HUES48 (cell line): Measurements from ENCODE around the gene BRCC3.

Experiments used
- H3K27ac ChIP-seq: one replicate; pipeline ENCODE4 v1.7.0; 2013; ENCODE audit warnings: low read depth, low read length, inconsistent platforms
- H3K27me3 ChIP-seq: 2 replicates; pipeline ENCODE4 v1.6.1; 2013; ENCODE audit warnings: mild to moderate bottlenecking, low read length; ENCODE audit not compliant: control insufficient read depth, insufficient read depth
- H3K36me3 ChIP-seq: 2 replicates; pipeline ENCODE4 v1.6.1; 2013; ENCODE audit warnings: low read length; ENCODE audit not compliant: control insufficient read depth, insufficient read depth
- H3K4me1 ChIP-seq: 2 replicates; pipeline ENCODE4 v1.6.1; 2013; ENCODE audit warnings: mild to moderate bottlenecking, low read length; ENCODE audit not compliant: control insufficient read depth, insufficient read depth
- H3K4me3 ChIP-seq: 2 replicates; pipeline ENCODE4 v1.5.1; 2013; ENCODE audit warnings: mild to moderate bottlenecking, low read depth, low read length
- H3K9ac ChIP-seq: 2 replicates; pipeline ENCODE4 v1.6.1; 2013; ENCODE audit warnings: mild to moderate bottlenecking, low read depth, low read length, moderate library complexity
- H3K9me3 ChIP-seq: 2 replicates; pipeline ENCODE4 v1.6.1; 2013; ENCODE audit warnings: low read length; ENCODE audit not compliant: control insufficient read depth, insufficient read depth

Gene BRCC3

DNA sequence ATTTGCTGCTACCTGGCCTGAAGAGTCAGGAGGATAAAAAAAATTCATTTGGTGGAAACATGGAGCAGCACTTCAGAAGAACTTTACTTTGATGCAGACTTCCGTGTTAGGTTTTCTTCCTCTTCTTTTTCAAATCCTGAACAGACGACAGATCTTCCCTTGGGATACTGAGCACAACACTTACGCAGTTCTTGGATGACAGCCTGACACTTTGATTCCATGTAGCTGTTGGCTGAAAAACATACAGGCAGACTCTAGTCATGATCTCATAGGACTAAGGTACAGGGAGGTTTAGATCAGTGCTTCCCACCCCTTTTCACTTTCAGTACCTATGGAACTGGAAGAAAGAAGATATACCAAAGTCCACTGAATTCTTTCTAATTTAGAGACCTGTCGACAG lies 9.5 kb upstream of the BRCC3 start:
- Histone ChIP-seq H3K9ac (no peak overlapping the region), H3K27ac (no peak overlapping the region), H3K27me3 (no peaks in the 10 kb centered on the region), H3K36me3 (no peaks in the 10 kb centered on the region), H3K4me1 (0 out of 2 replicates have a peak, but pooled peaks cover 3% of the 10 kb centered on the region), H3K4me3 (no peak overlapping the region), H3K9me3 (peaks cover 38% of the 10 kb centered on the region)

- Histone ChIP-seq H3K36me3 (no peaks in the 10 kb centered on the region), H3K4me1 (no peaks in the 10 kb centered on the region), H3K27ac (no peak overlapping the region), H3K9me3 (peaks cover 32% of the 10 kb centered on the region), H3K9ac (no peak overlapping the region), H3K4me3 (no peak overlapping the region), H3K27me3 (no peaks in the 10 kb centered on the region)
Observed at GRCh38 chrX:155065035-155065734, 6.1 kb upstream of the BRCC3 start.

DNA sequence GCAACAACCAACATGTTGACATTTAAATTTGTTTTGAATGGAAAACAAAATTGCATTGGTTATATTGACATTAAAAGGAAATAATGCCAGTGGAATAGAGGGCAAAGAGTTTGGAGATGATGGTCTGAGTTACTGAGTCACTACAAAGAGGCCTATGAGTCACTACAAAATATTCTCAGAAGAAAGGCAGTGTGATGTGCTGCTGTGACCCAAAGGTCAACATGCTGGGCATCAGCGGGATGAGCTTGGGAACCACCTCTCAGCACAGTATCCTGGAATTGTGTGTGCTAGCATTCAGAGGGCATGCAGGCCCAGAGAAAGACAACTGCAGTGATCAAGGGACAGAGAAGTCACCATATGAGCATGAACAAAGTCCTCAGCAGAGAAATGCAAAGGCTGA lies 3.1 kb upstream of the BRCC3 start:
- H3K36me3 ChIP-seq, result peaks cover 5% of the 10 kb centered on the region; the same call in 1 of the 2 replicates
- no peak overlapping the region for H3K9ac ChIP-seq
- H3K4me3 ChIP-seq, result no peak overlapping the region
- H3K27me3 ChIP-seq, result no peaks in the 10 kb centered on the region
- peaks cover 19% of the 10 kb centered on the region for H3K9me3 ChIP-seq
- H3K27ac ChIP-seq, result peak overlapping the region; percentile 33
- no peaks in the 10 kb centered on the region for H3K4me1 ChIP-seq

DNA sequence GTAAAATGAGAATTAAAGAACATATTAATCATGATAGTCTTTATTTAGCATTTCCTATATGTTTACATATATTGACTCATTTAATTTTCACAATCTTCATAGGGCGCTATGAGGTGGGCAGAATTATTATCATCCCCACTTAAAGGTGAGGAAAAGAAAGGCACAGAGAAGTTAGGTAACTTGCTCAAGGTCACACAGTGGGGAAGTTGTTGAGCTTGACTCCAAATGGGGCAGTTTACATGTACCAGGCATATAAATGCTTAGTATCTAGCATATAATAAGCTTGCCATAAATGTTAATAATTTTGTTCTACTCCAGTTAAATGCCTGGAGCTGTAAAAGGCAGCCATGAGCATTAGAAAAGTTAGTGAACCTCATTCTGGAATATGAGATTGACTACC lies 1.9 kb upstream of the BRCC3 start:
- H3K9me3 ChIP-seq, result peaks cover 30% of the 10 kb centered on the region
- H3K36me3 ChIP-seq, result peaks cover 18% of the 10 kb centered on the region
- no peak overlapping the region for H3K9ac ChIP-seq
- no peak overlapping the region for H3K27ac ChIP-seq
- H3K4me3 ChIP-seq, result peak overlapping the region; percentile 81
- no peaks in the 10 kb centered on the region for H3K4me1 ChIP-seq
- H3K27me3 ChIP-seq, result no peaks in the 10 kb centered on the region

GRCh38 chrX:155070038-155070437 lies 1.3 kb upstream of the BRCC3 start:
- Histone ChIP-seq H3K4me1 (no peaks in the 10 kb centered on the region), H3K27ac (peak overlapping the region; percentile 80), H3K9ac (peak overlapping the region; percentile 78; the same call in 1 of the 2 replicates), H3K36me3 (peaks cover 19% of the 10 kb centered on the region), H3K9me3 (peaks cover 35% of the 10 kb centered on the region), H3K27me3 (no peaks in the 10 kb centered on the region), H3K4me3 (peak overlapping the region; percentile 81)

DNA sequence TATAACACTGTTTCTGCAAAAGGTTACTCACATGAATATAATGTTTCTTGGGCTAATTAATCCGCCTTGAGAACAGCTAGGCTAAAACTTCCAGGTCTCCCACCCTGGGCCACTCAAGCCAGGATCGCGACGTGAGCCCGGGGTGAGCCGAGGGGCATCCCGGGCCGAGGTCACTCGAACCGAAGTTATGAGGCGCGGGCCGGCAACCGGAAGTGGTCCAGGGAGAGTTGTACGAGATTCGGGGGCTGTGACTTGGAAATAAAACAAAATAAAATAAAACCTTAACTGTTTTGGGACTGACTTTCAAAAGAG lies 689 bp upstream of the BRCC3 start:
- Histone ChIP-seq H3K9ac (peak overlapping the region; percentile 78; the same call in 1 of the 2 replicates), H3K36me3 (peaks cover 24% of the 10 kb centered on the region), H3K4me3 (peak overlapping the region; percentile 81), H3K4me1 (no peaks in the 10 kb centered on the region), H3K27ac (peak overlapping the region; percentile 80), H3K27me3 (no peaks in the 10 kb centered on the region), H3K9me3 (peaks cover 40% of the 10 kb centered on the region)

- Histone ChIP-seq H3K36me3 (peaks cover 32% of the 10 kb centered on the region), H3K9ac (peak overlapping the region; percentile 91), H3K4me1 (no peaks in the 10 kb centered on the region), H3K27me3 (no peaks in the 10 kb centered on the region), H3K27ac (peak overlapping the region; percentile 78), H3K4me3 (peak overlapping the region; percentile 96), H3K9me3 (peaks cover 44% of the 10 kb centered on the region)
Observed at GRCh38 chrX:155071694-155072280, 479 bp downstream of the BRCC3 start.

- Histone ChIP-seq H3K9ac (no peak overlapping the region), H3K4me3 (no peak overlapping the region), H3K4me1 (no peaks in the 10 kb centered on the region), H3K27ac (no peak overlapping the region), H3K27me3 (no peaks in the 10 kb centered on the region), H3K36me3 (peaks cover 17% of the 10 kb centered on the region; the same call in 1 of the 2 replicates), H3K9me3 (peaks cover 57% of the 10 kb centered on the region)
Observed at GRCh38 chrX:155086202-155086840, 15.0 kb downstream of the BRCC3 start.

DNA sequence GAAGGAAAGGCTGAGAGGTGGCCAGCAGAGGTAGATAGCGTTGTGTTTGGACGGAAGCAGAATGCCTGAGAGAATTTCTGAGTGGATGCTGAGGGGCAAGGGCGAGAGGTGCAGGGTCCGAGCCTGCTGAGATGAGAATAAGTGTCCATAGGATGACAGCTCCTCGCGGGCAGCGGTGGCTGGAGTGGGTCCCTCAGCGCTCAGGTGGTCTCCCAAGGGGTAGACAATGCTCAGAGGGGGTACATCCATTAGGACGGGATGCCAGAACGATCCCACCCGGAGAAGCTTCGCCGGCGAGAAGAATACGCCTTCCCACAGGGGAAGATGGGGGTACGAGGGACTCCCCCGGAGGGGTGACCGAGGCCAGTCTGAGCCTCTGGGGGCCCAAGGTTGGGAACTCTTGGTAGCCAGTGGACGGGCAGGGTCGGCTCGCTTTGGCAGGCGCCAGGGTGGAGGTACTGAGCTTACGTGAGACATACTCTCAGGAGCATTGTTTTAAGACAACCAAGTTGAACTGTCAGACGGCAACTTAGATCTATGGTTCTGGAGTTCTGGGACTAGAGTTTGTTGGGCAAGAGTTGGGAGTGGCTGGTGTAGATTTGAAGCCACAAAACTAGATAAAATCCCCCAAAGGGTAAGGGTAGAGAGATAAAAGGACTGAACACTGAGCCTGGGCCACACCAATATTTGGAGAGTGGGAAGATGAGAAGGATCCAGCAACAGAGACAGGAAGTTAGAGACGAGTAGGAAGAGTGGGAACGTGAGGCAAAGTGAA lies 15.8 kb downstream of the BRCC3 start:
- H3K4me1 ChIP-seq, result no peaks in the 10 kb centered on the region
- H3K9me3 ChIP-seq, result peaks cover 58% of the 10 kb centered on the region
- H3K36me3 ChIP-seq, result peaks cover 22% of the 10 kb centered on the region; the same call in 1 of the 2 replicates
- H3K4me3 ChIP-seq, result no peak overlapping the region
- H3K9ac ChIP-seq, result no peak overlapping the region
- H3K27me3 ChIP-seq, result no peaks in the 10 kb centered on the region
- no peak overlapping the region for H3K27ac ChIP-seq

- Histone ChIP-seq H3K4me1 (no peaks in the 10 kb centered on the region), H3K27me3 (no peaks in the 10 kb centered on the region), H3K9ac (no peak overlapping the region), H3K9me3 (peaks cover 47% of the 10 kb centered on the region), H3K36me3 (peaks cover 24% of the 10 kb centered on the region), H3K27ac (no peak overlapping the region), H3K4me3 (no peak overlapping the region)
Observed at GRCh38 chrX:155094468-155095061, 23.3 kb downstream of the BRCC3 start.
